Erythroblast (primary cell): ENCODE data around the gene FBXO31.

Experiments used
- GATA1 ChIP-seq: IDR thresholded peaks from 2 replicates; pipeline ENCODE4 v1.6.1; 2011; ENCODE audit warnings: low read depth, mild to moderate bottlenecking, control low read depth, low read length, moderate library complexity
- POLR2A ChIP-seq: IDR thresholded peaks from 2 replicates; pipeline ENCODE4 v1.6.1; 2011; ENCODE audit warnings: mild to moderate bottlenecking, low read length

GRCh38 chr16:87363771-87364455 is 19.7 kb downstream of the FBXO31 start:
- TF ChIP-seq POLR2A (no peak), GATA1 (no peak)
